Sigmoid colon (tissue), 4 donors: ENCODE measurements around the gene CRAT.

Experiments
- EP300 ChIP-seq, 4 donors: sonication (generic); formaldehyde crosslinking; IDR thresholded peaks; one replicate each; pipeline ENCODE4 v1.6.1; 2017; ENCODE audit warnings: antibody characterized with exemption in 4 of 4
- POLR2AphosphoS5 ChIP-seq, 4 donors: sonication (generic); formaldehyde crosslinking; IDR thresholded peaks; one replicate each; pipeline ENCODE4 v1.6.1; 2017; ENCODE audit warnings: antibody characterized with exemption in 4 of 4
- TF ChIP-seq, protein P1 (sequence below), 4 experiments: fragments of 450-650 bp in 3 of 4; fragments of 200-600 bp in 1 of 4; IDR thresholded peaks; one replicate each; pipeline ENCODE4 v1.5.1; 2016 to 2019; ENCODE audit warnings: antibody characterized with exemption in 4 of 4, mild to moderate bottlenecking in 3 of 4, moderate library complexity in 2 of 4

DNA sequence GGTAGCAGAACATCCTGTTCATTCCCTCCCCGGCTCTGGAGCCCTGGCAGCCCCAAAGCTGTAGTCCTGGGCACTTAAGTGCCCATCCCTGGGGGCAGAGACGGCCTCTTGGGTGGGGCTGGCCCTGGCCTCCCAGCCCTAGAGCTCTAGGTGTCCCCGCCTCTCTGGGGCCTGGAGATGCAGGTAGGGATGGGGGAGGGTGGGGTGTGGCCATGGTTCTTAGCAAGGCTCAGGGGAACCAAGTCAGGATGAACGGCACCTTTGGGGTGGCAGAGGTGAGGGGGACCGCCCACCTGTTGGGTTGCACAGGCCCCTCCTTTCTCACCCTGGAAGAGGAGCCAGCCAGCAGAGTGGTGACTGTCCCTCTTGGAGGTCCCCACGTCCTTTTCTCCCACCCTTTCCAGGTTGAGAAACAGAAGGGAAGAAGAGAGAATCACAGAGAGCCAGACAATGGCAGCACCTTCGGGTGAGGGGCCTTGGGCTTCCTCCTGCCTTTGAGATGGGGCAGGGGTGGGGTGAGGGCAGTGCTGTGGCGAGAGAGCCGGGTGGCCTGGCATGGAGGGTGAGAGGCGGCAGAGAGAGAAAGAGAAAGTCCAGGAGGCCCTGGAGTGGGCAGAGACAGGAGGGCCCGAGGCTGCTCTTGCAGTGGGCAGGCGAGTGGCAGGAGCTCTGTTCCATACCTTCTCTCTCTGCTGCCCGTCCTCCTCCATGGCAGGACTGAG lies 2.3 kb downstream of the CRAT start:
- TF ChIP-seq POLR2AphosphoS5 (IDR thresholded peaks at IDR 0.05): no peak
- TF ChIP-seq, protein P1, sequence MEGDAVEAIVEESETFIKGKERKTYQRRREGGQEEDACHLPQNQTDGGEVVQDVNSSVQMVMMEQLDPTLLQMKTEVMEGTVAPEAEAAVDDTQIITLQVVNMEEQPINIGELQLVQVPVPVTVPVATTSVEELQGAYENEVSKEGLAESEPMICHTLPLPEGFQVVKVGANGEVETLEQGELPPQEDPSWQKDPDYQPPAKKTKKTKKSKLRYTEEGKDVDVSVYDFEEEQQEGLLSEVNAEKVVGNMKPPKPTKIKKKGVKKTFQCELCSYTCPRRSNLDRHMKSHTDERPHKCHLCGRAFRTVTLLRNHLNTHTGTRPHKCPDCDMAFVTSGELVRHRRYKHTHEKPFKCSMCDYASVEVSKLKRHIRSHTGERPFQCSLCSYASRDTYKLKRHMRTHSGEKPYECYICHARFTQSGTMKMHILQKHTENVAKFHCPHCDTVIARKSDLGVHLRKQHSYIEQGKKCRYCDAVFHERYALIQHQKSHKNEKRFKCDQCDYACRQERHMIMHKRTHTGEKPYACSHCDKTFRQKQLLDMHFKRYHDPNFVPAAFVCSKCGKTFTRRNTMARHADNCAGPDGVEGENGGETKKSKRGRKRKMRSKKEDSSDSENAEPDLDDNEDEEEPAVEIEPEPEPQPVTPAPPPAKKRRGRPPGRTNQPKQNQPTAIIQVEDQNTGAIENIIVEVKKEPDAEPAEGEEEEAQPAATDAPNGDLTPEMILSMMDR (IDR thresholded peaks at IDR 0.05): no peak
- no peak for TF ChIP-seq EP300 (IDR thresholded peaks at IDR 0.05)
